ENCODE results near the gene MNAT1.
"Not testable (repeated sequence)": the region's sequence is repeated elsewhere in the genome, so short reads cannot be mapped to it uniquely, and the experiment has no call there.

The MNAT1 gene

DNA sequence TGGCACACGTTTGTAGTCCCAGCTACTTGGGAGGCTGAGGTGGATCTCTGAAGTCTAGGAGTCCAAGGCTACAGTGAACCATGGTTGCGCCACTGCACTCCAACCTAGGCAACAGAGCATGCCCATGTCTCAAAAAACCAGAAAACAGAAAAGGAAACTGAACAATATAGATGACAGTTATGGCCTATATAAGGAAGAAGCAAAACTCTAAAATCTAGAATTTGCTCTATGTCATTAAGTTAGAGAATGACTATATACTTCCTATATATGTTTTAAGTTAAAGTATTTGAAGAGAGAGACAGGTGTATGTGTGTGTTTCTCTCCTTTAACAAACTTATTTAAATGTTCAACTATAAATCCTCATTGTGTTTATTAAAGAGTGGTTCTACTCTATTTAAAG lies 65.8 kb downstream of the MNAT1 start:
- no peak for DNase-seq
- intact Hi-C loops (cut with DNase I): no loop called here

DNA sequence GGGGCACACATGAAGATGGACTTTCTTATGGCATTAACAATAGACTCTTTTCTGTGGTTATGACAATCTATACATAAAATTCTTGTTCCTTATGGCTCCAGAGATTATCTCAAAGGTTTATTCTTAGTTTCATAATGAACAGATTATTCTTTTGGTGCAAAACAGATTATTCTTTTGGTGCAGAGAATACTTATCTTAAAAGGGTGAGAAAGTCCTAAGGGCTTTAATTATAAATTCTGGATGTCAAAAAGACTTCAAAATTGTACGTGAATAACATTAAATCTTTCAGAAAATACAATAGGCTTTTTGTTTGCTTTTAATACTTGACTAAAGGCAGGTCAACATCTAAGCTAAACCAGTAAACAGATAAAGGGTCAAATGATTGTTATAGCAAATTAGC lies 69.3 kb downstream of the MNAT1 start:
- intact Hi-C loops (cut with DNase I): no loop called here
- DNase-seq: no peak

DNA sequence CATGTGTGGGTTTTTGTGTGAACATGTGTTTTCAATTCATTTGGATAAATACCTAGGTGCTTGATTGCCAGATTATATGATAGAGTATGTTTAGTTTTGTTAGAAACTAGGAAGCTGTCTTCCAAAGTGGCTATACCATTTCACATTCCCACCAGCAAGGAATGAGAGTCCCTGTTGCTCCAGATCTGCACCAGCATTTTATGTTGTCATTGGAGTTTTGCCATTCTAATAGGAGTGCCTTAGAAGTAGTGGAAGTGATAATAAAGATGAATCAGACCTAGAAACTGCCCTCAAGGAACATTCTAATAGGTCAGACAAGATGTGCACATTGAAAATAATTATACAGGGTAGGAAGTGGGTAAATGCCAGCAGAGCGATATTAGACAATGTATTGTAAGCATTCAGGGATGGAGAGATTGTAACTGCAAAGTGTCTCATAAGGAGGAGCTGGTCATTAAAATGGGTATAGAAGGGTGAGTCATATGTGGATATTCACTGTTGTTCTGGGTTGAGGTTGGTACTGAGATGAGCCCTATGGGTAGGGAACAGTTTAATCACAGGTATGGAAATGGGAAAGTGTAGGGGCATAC lies 71.4 kb downstream of the MNAT1 start:
- intact Hi-C loops (cut with DNase I): no loop called here
- no peak for DNase-seq

DNA sequence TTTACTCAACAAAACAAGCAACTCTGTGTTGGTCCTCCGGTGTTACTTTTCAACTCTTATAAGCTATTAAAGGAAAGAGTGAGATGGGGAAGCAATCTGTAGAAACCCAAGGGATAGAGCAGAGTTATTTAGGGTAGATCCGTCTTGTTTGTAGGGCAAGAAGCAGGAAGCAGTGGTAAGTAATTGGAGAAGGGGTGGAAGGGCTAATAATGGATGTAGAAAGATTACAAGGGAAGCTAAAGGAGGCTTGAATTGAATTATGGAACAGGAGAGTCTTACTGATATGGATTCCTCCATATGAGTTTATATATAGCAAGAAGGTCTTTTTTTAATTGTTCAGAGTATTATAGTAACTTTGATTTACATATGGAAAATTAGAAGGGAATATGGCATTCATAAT lies 72.7 kb downstream of the MNAT1 start:
- intact Hi-C loops (cut with DNase I): no loop called here
- no peak for DNase-seq

DNA sequence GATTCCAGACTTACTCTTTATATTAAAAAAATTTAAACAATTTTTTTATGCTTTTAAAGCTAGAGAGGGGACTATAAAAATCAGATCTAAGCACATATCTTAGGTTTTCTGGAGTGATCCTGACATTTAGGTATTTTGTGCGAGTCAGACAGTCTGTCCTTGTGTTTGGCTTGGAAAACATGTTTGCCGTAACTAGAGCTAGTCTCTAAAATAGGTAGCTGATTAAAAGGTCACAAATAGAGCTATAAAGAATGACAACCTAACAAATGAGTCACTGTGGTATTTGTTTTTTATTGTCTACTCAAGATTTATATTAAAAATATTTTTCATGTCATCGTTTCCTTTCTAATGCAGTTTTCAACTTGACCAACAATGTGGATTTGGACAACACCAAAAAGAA lies 73.4 kb downstream of the MNAT1 start:
- DNase-seq: no peak
- intact Hi-C loops (cut with DNase I): no loop called here

DNA sequence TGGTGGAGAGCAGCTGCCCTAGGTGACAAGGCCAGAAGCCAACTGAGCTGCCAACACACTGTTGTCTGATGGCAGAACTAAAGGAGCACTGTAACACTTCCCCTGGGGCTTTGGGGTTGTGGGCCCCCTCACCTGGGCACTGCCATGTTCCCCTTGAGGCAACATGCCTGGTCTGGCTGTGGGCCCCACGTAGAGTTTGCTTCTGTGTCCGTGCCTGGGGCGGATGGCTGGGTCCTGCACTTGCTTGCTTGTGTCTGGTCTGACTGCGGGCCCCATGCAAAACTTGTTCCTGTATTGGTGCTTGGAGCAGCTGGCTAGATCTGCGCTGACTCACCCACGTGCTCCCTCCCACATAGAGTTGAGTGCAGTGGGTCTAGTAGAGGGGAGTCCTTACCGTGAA lies 78.4 kb downstream of the MNAT1 start:
- intact Hi-C loops (cut with DNase I): no loop called here
- peak in 3 of 10 donors; percentile 22 to 75 (median 53) for DNase-seq

DNA sequence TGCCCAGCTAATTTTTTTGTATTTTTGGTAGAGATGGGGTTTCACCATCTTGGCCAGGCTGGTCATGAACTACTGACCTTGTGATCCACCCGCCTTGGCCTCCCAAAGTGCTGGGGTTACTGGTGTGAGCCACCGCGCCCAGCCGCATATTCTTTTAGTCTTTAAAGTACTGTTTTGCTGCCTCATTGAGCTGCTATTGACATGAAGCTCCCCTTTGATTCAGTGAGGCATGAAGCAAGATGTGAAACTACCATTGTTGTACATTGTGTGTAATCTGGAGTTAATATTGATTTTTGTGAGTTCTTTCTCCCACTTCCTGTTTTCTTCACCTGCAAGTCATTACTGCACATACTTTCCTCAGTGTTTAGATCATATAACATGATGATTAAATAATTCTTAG lies 80.8 kb downstream of the MNAT1 start:
- peak in 2 of 10 donors; percentile 8 to 20 for DNase-seq
- intact Hi-C loops (cut with DNase I): no loop called here

DNA sequence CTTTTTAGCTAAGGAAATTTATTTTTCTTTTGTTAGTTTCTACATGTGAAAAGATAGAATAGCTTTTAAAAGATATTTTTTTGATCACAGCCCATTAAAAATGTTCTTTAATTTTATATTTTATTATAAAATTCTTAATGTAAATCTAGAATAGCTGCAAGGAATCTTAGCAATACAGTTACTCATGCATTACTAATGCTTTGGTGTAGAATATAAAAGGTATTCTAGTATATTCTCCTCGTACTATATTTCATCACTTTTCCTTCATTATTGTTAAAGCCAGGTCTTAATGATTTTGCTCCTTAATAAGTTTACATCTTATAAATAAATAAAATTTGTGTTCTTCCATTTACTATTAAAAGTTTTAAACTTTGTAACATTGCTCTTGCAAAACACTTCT lies 82.6 kb downstream of the MNAT1 start:
- DNase-seq: no peak
- intact Hi-C loops (cut with DNase I): no loop called here

DNA sequence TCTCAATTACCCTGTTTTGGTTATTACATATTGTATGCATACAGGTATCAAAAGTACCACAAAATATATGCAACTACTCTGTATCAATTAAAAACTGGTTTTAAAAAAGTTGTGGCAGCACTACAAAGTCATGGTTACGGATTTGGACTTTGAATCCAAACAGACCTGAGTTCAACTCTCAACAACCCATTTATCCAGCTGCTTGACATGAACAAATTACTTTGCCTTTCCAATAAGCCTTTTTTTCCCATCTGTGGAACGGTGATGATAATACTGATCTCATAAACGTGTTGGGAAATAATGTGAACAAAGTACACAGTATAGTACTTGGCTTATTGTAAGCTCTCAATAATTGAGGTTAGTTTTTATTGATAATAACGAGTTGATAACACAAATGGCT lies 85.0 kb downstream of the MNAT1 start:
- no peak for DNase-seq
- intact Hi-C loops (cut with DNase I): no loop called here

DNA sequence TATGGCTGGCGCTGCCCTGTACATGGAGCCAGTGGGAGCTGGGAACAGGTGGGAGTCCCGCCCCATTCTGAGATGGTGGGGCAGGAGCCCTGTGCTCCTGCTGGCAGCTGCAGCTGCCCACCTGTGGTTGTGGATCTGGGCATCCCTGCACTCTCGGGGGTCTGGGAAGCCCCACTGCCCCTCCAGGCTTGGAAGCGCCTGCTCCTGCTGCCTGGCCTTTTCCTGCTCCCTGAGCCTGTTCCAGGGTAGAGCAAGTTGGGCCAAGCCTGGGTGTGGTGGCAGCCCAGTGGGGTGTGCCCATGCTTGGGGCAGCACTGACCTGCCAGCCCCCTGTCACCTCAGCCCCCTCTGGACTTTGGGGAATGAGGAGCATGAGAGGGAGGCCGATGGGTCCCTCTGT lies 104.0 kb downstream of the MNAT1 start:
- DNase-seq: no peak
- intact Hi-C loops (cut with DNase I): no loop called here

DNA sequence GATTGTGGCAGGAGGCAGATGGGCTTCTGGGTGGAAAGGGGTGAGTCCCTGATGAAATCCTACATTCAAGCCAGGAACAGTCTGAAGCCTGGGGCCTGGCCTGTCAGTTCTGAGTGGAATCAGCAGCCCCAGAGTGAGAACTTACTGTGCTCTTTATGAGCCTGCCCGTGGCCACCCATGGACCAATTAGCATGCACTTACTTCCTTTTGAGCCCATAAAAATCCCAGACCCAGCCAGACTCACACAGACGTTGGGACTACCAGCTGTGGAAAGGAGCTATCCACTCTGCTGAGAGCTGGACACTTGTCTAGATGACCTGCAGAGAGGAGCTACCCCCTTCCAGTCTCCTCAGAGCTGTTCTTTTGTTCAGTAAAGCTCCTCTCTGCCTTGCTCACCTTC lies 104.5 kb downstream of the MNAT1 start:
- no peak for DNase-seq
- intact Hi-C loops (cut with DNase I): no loop called here

DNA sequence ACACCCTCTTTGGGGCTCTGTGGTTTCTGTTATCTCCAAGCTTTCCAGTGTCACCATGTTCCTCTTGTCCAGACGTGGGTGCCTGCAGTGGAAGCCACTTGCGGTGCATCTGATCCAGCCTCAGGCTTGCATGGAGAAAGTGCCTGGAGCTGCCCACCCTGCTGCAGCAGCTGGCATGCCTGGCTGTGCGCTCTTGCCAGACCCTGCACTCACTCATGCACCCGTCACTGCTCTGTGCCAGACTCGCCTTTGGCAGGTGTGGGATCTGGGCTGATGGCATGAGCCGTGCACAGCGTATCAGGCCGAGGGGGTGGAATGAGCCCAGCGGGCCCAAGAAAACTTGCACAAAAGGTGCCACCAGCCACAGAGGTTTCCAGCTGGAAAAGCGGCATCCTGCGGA lies 105.1 kb downstream of the MNAT1 start:
- intact Hi-C loops (cut with DNase I): no loop called here
- peak in 1 of 10 donors; percentile 17 for DNase-seq

DNA sequence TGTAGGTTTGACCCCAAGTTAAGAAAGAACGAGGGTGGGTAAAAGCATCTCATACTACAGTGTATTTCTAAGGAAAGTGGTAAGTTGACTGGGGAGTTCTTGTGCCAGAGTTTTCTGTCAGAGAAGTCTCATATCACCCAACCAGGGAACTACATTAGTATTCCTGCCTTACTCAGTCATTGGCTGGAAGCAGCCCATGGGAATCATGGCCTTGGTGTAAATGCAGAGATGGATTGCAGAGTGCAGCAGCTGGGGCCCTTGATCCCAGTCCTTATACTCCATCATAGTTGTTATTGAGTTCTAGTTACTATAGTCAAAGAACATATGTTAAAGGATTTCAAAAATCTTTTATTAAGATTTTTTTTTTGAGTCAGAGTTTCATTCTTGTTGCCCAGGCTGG lies 105.8 kb downstream of the MNAT1 start:
- intact Hi-C loops (cut with DNase I): no loop called here
- DNase-seq: no peak

DNA sequence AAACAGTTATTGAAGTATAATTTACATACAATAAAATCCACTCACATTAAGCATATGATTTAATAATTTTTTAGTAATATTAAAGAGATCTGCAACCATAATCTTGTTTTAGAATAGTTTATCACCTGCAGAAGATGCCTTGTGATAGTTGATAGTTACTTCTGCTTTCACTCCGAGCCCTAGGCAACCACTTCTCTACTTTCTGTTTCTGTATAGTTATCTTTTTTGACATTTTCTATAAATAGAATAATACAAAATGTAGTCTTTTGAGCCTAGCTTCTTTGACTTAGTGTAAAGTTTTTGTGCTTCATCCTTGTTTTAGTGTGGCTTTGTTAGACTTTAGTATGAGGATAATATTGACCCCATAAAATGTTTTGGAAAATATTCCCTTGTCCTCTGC lies 111.0 kb downstream of the MNAT1 start:
- no peak for DNase-seq
- intact Hi-C loops (cut with DNase I): no loop called here

DNA sequence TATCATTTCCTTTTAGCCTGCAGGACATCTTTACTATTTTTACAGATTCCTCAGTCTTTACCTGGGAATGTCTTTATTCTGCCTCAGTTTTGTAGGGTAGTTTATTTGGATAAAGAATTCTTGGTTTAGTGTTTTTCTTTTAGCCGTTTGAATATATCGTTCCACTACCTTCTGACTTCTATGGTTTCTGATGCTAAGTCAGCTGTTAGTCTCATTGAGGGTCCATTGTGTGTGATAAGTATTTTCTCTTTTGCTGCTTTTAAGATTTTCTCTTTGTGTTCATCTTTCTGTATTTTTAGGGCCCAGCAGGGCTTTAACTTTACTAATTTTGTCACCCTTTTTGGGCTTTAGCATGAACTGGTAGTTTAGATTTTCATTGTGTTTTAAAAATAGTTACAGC lies 113.5 kb downstream of the MNAT1 start:
- intact Hi-C loops (cut with DNase I): no loop called here
- DNase-seq: no peak

DNA sequence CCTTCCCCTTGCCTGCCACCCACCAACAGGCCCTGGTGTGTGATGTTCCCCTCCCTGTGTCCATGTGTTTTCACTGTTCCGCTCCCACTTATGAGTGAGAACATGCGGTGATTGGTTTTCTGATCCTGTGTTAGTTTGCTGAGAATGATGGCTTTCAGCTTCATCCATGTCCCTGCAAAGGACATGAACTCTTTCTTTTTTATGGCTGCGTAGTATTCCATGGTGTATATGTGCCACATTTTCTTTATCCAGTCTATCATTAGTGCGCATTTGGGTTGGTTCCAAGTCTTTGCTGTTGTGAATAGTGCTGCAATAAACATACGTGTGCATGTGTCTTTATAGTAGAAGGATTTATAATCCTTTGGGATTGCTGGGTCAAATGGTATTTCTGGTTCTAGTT lies 117.1 kb downstream of the MNAT1 start:
- intact Hi-C loops (cut with DNase I); DNase-seq: not testable (repeated sequence)

DNA sequence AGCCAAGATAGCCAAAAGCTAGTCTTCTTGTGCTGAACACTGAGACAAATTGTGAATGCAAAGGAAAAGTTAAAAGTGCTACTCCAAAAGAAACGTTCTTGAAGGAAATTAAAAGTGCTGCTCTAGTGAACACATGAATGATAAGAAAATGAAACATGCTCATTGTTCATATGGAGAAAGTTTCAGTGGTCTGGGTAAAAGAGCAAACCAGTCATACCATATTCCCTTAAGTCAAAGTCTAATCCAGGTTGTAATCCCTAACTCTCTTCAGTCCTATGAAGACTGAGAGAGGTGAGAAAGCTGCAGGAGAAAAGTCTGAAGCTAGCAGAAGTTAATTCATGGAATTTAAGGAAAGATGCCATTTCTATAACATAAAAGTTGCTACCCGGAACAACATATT lies 121.5 kb downstream of the MNAT1 start:
- intact Hi-C loops (cut with DNase I): no loop called here
- no peak for DNase-seq

DNA sequence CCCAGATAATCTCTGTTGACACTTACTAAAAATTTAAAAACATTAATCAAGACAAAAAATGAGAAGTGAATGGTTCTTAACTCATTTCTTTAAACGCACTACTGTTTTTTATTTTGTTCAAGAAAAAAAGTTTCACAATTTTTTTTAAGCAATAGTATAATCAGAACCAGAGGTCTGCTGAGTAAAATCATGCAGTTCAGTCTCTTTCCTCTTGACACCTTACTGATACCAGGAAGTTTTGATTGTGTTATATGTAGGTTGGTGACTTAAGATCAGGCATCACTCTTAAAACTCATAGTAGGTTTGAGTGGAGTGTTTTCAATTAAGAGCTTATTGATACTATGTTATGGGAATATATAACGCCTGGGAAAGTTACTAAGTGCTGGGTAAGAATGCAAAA lies 125.0 kb downstream of the MNAT1 start:
- intact Hi-C loops (cut with DNase I): no loop called here

DNA sequence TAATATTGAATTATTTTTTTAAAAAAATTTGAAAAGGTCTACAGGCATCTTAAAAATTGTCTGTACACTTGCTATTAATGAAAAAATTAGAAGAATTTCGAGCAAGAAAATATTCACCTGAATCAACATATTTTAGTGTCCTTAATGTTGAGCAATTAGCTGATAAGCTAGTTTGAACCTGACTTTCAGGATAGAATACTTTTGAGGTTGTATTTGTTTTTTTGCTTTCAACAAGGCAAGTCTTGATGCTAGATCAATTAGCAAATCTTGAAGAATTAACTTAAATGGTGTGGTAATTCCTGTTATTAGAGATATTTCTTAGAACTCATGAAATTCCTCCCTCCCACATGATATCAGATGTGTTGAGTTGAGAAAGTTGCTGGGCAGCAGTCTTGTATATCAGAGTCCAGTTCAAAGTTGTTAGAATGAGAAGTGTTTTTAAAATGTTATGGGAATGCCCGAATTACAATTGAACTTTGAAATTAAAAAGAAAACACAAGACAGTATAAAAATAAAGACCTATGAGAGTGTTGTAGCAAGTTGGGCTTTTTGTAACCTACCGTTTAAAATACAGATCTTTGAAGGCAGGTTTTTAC lies 127.1 kb downstream of the MNAT1 start:
- no peak for DNase-seq
- intact Hi-C loops (cut with DNase I): no loop called here

More for the DNA sequence above, 125.0 kb downstream of the MNAT1 start:
- no peak for DNase-seq

DNA sequence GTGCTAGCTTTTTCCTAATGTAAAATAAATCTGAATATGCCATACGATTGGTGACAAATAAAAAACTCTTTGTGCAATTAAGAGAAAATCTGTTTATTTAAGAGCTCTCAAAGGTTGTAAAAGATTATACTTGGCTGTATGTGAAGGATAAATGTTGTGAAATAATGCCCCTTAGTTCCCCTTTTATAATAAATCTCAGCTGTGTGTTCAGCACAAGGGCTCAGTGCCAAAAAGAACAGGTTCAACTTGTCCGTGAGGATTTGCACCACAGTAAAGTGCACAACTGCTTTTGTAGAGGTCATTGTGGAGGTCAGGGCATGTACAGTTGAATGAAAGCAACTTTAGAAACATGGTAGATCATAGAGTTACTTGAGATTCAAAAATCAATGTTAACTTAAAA lies 127.7 kb downstream of the MNAT1 start:
- intact Hi-C loops (cut with DNase I): no loop called here
- DNase-seq: no peak

DNA sequence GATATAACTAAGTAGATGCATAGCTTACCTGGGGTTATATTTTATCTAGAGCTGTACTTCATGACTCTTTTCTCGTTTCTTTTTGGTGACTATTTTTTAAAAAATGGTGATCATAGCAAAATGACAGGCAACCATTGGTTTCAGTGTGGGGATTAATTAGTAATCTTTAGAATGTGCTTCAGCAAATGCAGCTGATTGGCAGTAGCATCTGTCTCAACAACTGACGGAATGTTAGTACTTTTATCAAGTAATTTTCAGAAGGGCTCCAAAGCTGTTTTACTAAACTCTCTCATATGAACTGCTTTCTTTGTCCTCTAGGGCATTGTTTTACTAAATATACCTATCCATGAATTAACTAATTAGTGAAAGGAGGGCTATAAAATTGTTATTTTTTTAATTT lies 128.7 kb downstream of the MNAT1 start:
- intact Hi-C loops (cut with DNase I): no loop called here
- DNase-seq: no peak

DNA sequence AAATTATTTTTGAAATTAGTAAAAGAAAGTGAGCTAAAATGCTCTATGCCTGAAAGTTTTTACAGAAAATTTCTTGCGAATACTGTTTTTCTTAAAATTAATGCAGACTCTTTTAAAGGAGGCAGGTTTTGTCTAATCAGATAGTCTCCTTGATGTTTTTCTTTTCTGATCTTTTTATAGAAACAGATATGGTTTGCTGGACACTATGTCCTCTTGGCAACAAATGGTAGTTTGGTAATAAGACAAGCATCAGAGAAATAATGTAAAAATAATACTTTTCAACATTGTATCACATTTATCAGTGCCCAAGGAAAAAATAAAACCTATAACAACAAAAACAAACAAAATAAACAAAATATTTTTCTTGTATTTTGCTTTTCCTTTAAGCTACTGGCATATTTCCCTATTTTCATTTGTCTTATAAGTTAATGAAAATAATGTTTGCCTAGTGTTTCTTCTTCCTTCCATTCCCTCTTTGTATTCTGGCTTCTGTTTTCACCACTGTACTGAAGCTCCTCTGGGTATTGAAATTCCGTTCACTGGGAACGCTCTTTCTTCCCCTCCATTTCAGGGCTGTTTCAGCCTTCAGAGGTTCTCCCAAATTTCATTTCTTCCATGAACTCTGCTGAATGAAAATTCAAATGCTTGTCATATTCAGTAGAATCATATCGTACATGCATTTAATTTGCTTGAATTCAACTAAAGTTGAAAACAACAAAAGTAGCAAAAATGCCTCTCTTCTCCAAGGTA lies 131.0 kb downstream of the MNAT1 start:
- intact Hi-C loops (cut with DNase I): no loop called here
- no peak for DNase-seq

All from posterior cingulate gyrus (tissue), 11 donors.